Prostate gland (tissue), 2 donors: ENCODE data around the gene EMILIN3. TPM values are rescaled to one million over a fixed set of nuclear protein-coding genes. Genes with fewer than 3 reads are reported as not detected.

Source experiments
- DNase-seq: peaks from one replicate; pipeline ENCODE4 v3.0.0-alpha.2; 2019; ENCODE audit warnings: low spot score
- H3K27ac ChIP-seq, 2 donors: fragments of 200-600 bp; sonication (generic); 2 replicates each; pipeline ENCODE4 v1.5.1; 2017 to 2019
- H3K27me3 ChIP-seq: fragments of 200-600 bp; sonication (generic); replicated peaks from 2 replicates; pipeline ENCODE4 v1.5.1; 2019; ENCODE audit not compliant: insufficient read depth
- H3K36me3 ChIP-seq, 2 donors: fragments of 200-600 bp; sonication (generic); 1 replicate in 1 of 2; 2 replicates in 1 of 2; pipeline versions ENCODE4 v1.5.1 to v1.8.1; 2017 to 2019
- H3K4me1 ChIP-seq: fragments of 200-600 bp; sonication (generic); replicated peaks from 2 replicates; pipeline ENCODE4 v1.5.1; 2019
- H3K4me3 ChIP-seq, 2 donors: fragments of 200-600 bp; sonication (generic); 2 replicates each; pipeline ENCODE4 v1.5.1; 2017 to 2019
- H3K9me3 ChIP-seq: fragments of 200-600 bp; sonication (generic); 2 replicates; pipeline ENCODE4 v1.5.1; 2017
- POLR2A ChIP-seq: fragments of 450-650 bp; IDR thresholded peaks from one replicate; pipeline ENCODE4 v1.6.1; 2016; ENCODE audit warnings: antibody characterized with exemption, mild to moderate bottlenecking
- POLR2AphosphoS5 ChIP-seq: sonication (generic); formaldehyde crosslinking; IDR thresholded peaks from one replicate; pipeline ENCODE4 v1.6.1; 2017; ENCODE audit warnings: antibody characterized with exemption
- WGBS: methylation state at CpG from one replicate; pipeline ENCODE4 v1.1.5; 2018; 5-methylcytosine and 5-hydroxymethylcytosine counted together
- intact Hi-C: fragments of 100-400 bp; cut with DNase I; formaldehyde crosslinking; loops from one replicate; pipeline ENCODE4 v1.14.2; 2022
- total RNA-seq, 2 donors: library from RNA; depleted of rRNA; stranded (reverse); fragments of >200 nt; gene quantifications; one replicate each; pipeline ENCODE4 v1.1.0, GENCODE V29; 2016
- TF ChIP-seq, protein P1 (sequence below), 4 experiments: fragments of 200-600 bp in 2 of 4; fragments of 450-650 bp in 2 of 4; sonication (generic) in 2 of 4; IDR thresholded peaks; 1 replicate in 3 of 4; 2 replicates in 1 of 4; pipeline ENCODE4 v1.5.1; 2016 to 2019; ENCODE audit warnings: antibody characterized with exemption in 4 of 4, mild to moderate bottlenecking in 2 of 4, moderate library complexity in 2 of 4

Gene EMILIN3
- total RNA-seq, 2 donors from 2014 or later = 7.4 to 8.4 TPM

- intact Hi-C loops = no loop called here
- Histone ChIP-seq H3K36me3 (no peaks in the 10 kb centered on the region), H3K4me3 (no peak overlapping the region), H3K4me1 (no peaks in the 10 kb centered on the region), H3K27me3 (no peaks in the 10 kb centered on the region), H3K9me3 (no peaks in the 10 kb centered on the region), H3K27ac (no peak overlapping the region)
- 63% methylated on average over 2 of the region's 2 CpGs for WGBS
- DNase-seq = no peak
- TF ChIP-seq, protein P1, sequence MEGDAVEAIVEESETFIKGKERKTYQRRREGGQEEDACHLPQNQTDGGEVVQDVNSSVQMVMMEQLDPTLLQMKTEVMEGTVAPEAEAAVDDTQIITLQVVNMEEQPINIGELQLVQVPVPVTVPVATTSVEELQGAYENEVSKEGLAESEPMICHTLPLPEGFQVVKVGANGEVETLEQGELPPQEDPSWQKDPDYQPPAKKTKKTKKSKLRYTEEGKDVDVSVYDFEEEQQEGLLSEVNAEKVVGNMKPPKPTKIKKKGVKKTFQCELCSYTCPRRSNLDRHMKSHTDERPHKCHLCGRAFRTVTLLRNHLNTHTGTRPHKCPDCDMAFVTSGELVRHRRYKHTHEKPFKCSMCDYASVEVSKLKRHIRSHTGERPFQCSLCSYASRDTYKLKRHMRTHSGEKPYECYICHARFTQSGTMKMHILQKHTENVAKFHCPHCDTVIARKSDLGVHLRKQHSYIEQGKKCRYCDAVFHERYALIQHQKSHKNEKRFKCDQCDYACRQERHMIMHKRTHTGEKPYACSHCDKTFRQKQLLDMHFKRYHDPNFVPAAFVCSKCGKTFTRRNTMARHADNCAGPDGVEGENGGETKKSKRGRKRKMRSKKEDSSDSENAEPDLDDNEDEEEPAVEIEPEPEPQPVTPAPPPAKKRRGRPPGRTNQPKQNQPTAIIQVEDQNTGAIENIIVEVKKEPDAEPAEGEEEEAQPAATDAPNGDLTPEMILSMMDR (IDR thresholded peaks at IDR 0.05) = no peak
- TF ChIP-seq POLR2AphosphoS5 = no peak
- no peak for TF ChIP-seq POLR2A
Observed at GRCh38 chr20:41369673-41370072, 3.1 kb upstream of the EMILIN3 start.

DNA sequence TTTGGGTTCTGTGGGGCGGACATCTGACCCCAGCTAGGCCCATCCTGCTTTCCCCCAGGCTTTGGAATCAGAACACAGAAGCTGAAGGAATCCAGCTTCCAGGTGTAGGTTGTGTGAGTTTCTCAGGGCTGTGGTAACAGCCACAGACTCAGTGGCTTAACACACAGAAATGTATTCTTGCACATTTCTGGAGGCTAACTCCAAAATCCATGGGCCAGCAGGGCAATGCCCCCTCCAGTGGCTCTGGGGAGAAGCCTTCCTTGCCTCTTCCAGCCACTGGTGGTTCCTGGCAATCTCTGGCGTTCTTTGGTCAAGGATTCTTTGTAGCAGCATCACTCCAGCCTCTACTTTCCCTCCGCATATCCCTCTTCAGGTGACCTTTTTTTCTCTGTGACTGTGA lies 1.3 kb upstream of the EMILIN3 start:
- Histone ChIP-seq H3K9me3 (no peaks in the 10 kb centered on the region), H3K27ac (no peak overlapping the region), H3K36me3 (no peaks in the 10 kb centered on the region), H3K4me3 (no peak overlapping the region), H3K4me1 (no peaks in the 10 kb centered on the region), H3K27me3 (no peaks in the 10 kb centered on the region)
- no peak for DNase-seq
- WGBS = 93% methylated on average over 3 of the region's 3 CpGs
- intact Hi-C loops = no loop called here
- TF ChIP-seq POLR2AphosphoS5 = no peak
- TF ChIP-seq, protein P1 (IDR thresholded peaks at IDR 0.05) = no peak
- TF ChIP-seq POLR2A = no peak

- intact Hi-C loops = no loop called here
- Histone ChIP-seq H3K36me3 (no peaks in the 10 kb centered on the region), H3K27me3 (no peaks in the 10 kb centered on the region), H3K4me1 (no peaks in the 10 kb centered on the region), H3K9me3 (no peaks in the 10 kb centered on the region), H3K4me3 (no peak overlapping the region), H3K27ac (no peak overlapping the region)
- TF ChIP-seq POLR2AphosphoS5 = no peak
- TF ChIP-seq, protein P1 (IDR thresholded peaks at IDR 0.05) = no peak
- TF ChIP-seq POLR2A = no peak
- no peak for DNase-seq
- 81% methylated on average over 13 of the region's 13 CpGs for WGBS
Observed at GRCh38 chr20:41367393-41367695, 726 bp upstream of the EMILIN3 start.

- WGBS = 6% methylated on average over 61 of the region's 76 CpGs
Observed at GRCh38 chr20:41365777-41366545, 657 bp downstream of the EMILIN3 start.

More at GRCh38 chr20:41365777-41366545, 657 bp downstream of the EMILIN3 start:
- H3K4me3 ChIP-seq = peak overlapping the region; percentile 33 to 44
- H3K4me1 ChIP-seq = no peaks in the 10 kb centered on the region
- intact Hi-C loops = no loop called here
- H3K27me3 ChIP-seq = no peaks in the 10 kb centered on the region
- no peak for DNase-seq
- no peaks in the 10 kb centered on the region for H3K9me3 ChIP-seq
- no peak for TF ChIP-seq POLR2AphosphoS5
- TF ChIP-seq, protein P1 (IDR thresholded peaks at IDR 0.05) = no peak
- no peak for TF ChIP-seq POLR2A
- H3K36me3 ChIP-seq = no peaks in the 10 kb centered on the region
- peak overlapping the region in 1 of 2 donors; percentile 33 for H3K27ac ChIP-seq
